Measurements from ENCODE around the gene CCDC171.

Gene CCDC171

DNA sequence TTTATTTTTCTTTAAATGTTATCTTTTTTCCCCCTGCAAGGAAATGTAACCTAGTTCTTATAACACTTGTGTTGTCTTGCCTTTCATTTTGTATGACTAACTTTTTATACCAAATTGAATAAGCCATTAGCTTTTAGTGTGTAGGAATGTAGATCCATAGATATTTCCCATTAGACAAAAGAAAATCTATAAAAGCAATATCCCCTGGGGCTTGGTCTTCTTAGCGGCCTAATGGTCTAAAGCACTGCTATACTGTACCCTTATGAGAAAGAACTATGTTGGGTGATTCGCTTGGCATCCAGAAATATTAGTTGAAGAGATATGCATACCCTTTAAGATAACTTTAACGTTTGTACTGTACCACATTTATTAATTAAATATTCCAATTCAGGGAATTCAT, 289.2 kb downstream of the CCDC171 start:
- no peak overlapping the region for H3K27ac ChIP-seq
- TF ChIP-seq, protein P1, sequence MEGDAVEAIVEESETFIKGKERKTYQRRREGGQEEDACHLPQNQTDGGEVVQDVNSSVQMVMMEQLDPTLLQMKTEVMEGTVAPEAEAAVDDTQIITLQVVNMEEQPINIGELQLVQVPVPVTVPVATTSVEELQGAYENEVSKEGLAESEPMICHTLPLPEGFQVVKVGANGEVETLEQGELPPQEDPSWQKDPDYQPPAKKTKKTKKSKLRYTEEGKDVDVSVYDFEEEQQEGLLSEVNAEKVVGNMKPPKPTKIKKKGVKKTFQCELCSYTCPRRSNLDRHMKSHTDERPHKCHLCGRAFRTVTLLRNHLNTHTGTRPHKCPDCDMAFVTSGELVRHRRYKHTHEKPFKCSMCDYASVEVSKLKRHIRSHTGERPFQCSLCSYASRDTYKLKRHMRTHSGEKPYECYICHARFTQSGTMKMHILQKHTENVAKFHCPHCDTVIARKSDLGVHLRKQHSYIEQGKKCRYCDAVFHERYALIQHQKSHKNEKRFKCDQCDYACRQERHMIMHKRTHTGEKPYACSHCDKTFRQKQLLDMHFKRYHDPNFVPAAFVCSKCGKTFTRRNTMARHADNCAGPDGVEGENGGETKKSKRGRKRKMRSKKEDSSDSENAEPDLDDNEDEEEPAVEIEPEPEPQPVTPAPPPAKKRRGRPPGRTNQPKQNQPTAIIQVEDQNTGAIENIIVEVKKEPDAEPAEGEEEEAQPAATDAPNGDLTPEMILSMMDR (IDR thresholded peaks at IDR 0.05), result no peak

DNA sequence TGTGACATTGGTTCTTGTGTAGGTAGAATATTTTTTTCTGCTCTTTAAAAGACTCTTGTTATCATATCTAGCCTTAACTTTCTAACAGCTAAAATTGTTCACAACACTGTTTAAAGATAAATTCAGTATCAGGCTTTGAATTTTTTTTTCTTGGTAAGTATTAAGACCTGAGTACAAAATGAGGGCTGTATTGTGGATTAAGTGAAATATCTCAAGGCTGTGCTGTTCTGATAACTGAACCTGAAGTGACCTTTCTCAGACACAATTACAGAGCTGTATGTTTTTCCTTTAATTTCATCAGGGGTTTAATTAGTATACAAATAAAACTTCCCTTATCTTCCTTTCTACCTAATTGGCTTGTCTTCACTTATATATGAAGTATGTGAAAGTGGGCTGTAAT, 290.5 kb downstream of the CCDC171 start:
- no peak overlapping the region for H3K27ac ChIP-seq
- TF ChIP-seq, protein P1 (IDR thresholded peaks at IDR 0.05), result no peak
- no peak for TF ChIP-seq ZFX (IDR thresholded peaks at IDR 0.05; ENCODE audit: borderline replicate concordance)

DNA sequence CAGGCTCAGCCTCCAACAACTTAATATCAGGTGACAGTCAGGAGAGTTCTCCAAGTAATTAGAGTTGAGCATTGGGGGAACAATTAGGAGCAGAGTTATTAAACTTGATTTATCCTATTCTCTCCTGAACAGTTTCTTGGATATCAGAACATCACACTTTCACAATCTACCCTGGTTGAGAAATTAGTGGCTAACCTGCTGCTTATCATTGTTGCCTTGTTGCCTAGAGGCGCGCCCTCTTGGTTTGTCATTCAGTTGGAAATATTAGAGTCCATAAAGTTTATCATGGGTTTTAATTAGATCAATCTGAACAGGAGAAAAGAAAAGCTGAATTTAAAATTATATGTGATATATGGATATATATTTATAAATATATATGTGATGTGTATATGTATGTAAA, 291.1 kb downstream of the CCDC171 start:
- no peak overlapping the region for H3K27ac ChIP-seq
- TF ChIP-seq ZFX (IDR thresholded peaks at IDR 0.05; ENCODE audit: borderline replicate concordance), result no peak
- TF ChIP-seq, protein P1 (IDR thresholded peaks at IDR 0.05), result no peak

DNA sequence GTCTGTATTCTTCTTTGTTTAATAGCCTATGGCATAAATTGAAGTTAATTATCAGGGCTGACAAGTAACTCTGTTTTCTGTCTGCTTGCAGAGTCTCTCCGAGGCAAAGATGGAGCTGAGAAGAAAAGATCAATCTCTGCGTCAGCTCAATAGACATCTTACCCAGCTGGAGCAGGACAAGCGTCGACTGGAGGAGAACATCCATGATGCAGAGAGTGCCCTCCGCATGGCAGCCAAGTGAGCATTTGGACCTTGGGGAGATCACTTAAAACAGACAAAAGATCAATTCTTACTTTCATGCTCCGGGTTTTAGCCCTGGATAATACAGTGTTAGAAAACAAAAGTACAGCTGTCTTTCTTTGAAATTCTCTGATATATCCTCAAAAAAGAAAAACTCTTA, 293.8 kb downstream of the CCDC171 start:
- TF ChIP-seq ZFX (IDR thresholded peaks at IDR 0.05; ENCODE audit: borderline replicate concordance), result no peak
- TF ChIP-seq, protein P1 (IDR thresholded peaks at IDR 0.05), result no peak
- no peak overlapping the region for H3K27ac ChIP-seq

DNA sequence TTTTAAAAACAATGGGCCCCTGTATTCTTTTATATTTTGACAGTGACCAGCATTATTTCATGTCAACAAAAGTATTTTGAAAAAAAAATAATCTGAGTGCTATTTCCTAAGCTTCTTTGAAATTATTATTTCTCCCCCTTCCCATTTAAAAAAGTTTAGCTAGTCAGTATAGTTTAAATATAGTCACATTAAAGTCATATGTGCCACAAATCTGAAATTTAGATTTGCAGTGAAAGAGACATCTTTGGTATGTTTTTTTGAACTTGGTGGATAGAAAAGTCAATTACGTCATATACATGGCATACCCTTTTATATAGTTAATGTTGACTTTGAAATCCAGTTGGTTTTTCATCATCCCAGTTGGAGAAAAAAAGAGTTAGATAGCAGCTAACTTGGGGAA, 297.0 kb downstream of the CCDC171 start:
- H3K27ac ChIP-seq, result no peak overlapping the region
- TF ChIP-seq ZFX (IDR thresholded peaks at IDR 0.05; ENCODE audit: borderline replicate concordance), result no peak
- TF ChIP-seq, protein P1 (IDR thresholded peaks at IDR 0.05), result no peak

DNA sequence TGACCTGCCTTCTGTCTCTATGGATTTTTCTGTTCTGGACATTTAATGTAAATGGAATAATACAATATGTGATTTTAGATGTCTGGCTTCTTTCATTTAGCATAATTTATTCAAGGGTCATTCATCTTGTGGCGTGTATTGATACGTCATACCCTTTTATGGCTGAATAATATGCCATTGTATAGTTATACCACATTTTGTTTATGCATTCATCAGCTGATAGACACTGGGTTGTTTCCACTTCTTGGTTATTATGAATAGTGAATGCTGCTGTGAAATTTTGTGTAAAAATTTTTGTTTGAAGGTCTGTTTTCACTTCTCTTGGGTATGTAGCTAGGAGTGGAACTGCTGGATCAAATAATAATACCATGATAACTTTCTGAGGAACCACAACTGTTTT, 298.9 kb downstream of the CCDC171 start:
- no peak overlapping the region for H3K27ac ChIP-seq
- TF ChIP-seq, protein P1 (IDR thresholded peaks at IDR 0.05), result no peak

DNA sequence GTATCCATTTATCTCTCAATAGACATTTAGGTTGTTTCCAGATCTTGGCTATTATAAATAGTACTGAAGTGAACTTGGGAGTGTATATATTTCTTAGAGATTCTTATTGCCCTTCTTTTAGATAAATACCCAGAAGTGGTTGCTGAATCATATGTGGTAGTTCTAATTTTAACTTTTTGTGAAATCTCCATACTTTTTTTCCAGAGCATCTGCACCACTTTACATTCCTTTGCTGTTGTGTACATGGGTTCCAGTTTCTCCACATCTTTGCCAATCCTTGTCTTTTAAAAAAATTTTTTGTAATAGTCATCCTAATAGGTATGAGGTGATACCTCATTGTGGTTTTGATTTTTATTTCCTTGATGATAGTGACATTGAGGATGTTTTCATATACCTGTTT, 303.7 kb downstream of the CCDC171 start:
- H3K27ac ChIP-seq, result no peak overlapping the region
- no peak for TF ChIP-seq ZFX (IDR thresholded peaks at IDR 0.05; ENCODE audit: borderline replicate concordance)
- TF ChIP-seq, protein P1 (IDR thresholded peaks at IDR 0.05), result no peak

All from 22Rv1 (cell line).